ENCODE results near the gene NPAS3.

- no peak for TF ChIP-seq CTCF (conservative IDR thresholded peaks at IDR 0.05; ENCODE audit: low read depth, low read length)
- TF ChIP-seq EZH2phosphoT487 (IDR thresholded peaks at IDR 0.05; ENCODE audit: borderline replicate concordance, low read length) = no peak
- TF ChIP-seq EZH2 (IDR thresholded peaks at IDR 0.05; ENCODE audit: low read length, unreplicated experiment) = no peak
These were observed 795.0 kb downstream of the NPAS3 start for GRCh38 chr14:33733721-33734120.

All from PC-3 (cell line).